HFF-Myc (cell line): ENCODE measurements around the gene SLC36A3.
A peak's percentile ranks its signal among the peaks of the same experiment; 100 is the strongest.
"Not testable (repeated sequence)": the region's sequence is repeated elsewhere in the genome, so short reads cannot be mapped to it uniquely, and the experiment has no call there.

ENCODE experiments used
- DNase-seq: peaks from one replicate; pipeline ENCODE4 v3.0.0-alpha.2; 2011; ENCODE audit warnings: low read depth; ENCODE audit errors: extremely low read depth
- H3K4me3 ChIP-seq: replicated peaks from 2 replicates; pipeline ENCODE4 v1.5.1; 2011; ENCODE audit warnings: low read depth, mild to moderate bottlenecking, control low read depth, low read length
- TF ChIP-seq, protein P1 (sequence below): IDR thresholded peaks from 2 replicates; pipeline ENCODE4 v1.5.1; 2012; ENCODE audit warnings: mild to moderate bottlenecking, low read depth, low read length, control low read depth; ENCODE audit errors: missing control alignments

The SLC36A3 gene

GRCh38 chr5:151310932-151311331 is 7.4 kb upstream of the SLC36A3 start:
- DNase-seq, result no peak
- H3K4me3 ChIP-seq, result no peak overlapping the region
- TF ChIP-seq, protein P1, sequence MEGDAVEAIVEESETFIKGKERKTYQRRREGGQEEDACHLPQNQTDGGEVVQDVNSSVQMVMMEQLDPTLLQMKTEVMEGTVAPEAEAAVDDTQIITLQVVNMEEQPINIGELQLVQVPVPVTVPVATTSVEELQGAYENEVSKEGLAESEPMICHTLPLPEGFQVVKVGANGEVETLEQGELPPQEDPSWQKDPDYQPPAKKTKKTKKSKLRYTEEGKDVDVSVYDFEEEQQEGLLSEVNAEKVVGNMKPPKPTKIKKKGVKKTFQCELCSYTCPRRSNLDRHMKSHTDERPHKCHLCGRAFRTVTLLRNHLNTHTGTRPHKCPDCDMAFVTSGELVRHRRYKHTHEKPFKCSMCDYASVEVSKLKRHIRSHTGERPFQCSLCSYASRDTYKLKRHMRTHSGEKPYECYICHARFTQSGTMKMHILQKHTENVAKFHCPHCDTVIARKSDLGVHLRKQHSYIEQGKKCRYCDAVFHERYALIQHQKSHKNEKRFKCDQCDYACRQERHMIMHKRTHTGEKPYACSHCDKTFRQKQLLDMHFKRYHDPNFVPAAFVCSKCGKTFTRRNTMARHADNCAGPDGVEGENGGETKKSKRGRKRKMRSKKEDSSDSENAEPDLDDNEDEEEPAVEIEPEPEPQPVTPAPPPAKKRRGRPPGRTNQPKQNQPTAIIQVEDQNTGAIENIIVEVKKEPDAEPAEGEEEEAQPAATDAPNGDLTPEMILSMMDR, result no peak

DNA sequence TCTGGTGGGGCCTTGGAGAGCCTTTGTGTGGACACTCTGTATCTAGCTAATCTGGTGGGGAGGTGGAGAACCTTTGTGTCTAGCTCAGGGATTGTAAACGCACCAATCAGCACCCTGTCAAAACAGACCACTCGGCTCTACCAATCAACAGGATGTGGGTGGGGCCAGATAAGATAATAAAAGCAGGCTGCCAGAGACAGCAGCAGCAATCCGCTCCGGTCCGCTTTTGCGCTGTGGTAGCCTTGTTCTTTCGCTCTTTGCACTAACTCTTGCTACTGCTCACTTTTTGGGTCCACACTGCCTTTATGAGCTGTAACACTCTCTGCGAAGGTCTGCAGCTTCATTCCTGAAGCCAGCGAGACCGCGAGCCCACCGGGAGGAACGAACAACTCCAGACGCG is 6.3 kb upstream of the SLC36A3 start:
- not testable (repeated sequence) for DNase-seq, H3K4me3 ChIP-seq

DNA sequence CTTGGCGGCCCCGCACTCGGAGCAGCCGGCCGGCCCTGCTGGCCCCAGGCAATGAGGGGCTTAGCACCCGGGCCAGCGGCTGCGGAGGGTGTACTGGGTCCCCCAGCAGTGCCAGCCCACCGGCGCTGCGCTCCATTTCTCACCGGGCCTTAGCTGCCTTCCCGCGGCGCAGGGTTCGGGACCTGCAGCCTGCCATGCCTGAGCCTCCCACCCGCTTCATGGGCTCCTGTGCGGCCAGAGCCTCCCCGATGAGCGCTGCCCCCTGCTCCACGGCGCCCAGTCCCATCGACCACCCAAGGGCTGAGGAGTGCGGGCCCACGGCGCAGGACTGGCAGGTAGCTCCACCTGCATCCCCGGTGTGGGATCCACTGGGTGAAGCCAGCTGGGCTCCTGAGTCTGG is 5.7 kb upstream of the SLC36A3 start:
- DNase-seq, H3K4me3 ChIP-seq: not testable (repeated sequence)

DNA sequence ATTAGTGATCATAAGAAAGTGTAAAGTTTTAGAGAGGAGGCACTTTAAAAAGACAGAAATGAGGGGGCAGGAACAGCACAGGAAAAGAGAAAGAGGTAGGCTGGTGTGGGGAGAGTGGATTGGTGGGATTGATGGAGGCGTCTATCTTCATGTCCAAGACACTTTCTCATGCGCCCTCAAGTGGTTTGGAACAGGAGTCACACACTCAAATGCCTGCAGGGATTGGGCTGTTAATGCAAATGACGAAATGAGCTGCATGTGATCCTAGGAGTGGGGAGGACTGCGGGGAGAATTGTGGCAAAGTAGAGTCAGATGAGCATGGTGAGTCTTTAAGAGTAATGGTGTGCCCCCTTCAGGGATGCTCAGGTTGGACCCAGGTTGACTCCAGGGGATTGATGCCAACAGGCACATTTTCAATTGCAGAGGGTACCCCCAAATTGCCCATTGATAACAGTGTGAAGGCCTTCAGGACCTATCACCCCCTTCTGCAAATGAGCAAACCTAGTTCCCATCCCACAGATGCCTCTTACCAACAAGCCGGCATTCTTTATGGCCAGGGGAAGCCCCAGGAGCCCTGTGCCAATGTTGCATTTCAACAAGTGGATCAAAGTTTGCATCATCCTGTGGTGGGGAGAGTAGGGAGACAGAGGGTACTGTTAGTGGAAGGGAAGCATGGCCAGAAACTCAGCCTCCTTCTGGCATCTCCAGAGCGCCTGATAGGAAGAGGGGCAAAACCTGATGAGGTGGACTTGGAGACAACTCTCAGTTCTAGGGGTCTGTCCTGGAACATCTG is 5.3 kb downstream of the SLC36A3 start:
- H3K4me3 ChIP-seq, result no peak overlapping the region
- TF ChIP-seq, protein P1, result peak; percentile 36
- DNase-seq, result no peak

- TF ChIP-seq, protein P1, result no peak
- DNase-seq, result no peak
- no peak overlapping the region for H3K4me3 ChIP-seq
Observed at GRCh38 chr5:151296974-151297373, 6.6 kb downstream of the SLC36A3 start.

DNA sequence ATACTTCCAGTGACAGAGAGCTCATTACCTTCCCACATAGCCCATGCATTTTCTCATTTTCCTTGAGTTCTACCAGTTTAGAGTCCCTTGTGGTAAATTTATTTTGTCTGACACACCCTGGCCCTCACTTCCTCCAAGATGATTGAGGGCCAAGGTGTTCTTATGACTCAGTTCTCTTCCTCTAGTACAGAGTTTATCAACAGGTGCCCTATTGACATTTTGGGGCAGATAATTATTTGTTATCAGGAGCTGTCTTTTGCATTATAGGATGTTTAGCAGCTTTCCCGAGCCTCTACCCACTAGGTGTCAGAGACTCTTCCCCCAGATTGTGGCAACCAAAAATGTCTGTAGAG is 7.1 kb downstream of the SLC36A3 start:
- H3K4me3 ChIP-seq, result no peak overlapping the region
- TF ChIP-seq, protein P1, result no peak

DNA sequence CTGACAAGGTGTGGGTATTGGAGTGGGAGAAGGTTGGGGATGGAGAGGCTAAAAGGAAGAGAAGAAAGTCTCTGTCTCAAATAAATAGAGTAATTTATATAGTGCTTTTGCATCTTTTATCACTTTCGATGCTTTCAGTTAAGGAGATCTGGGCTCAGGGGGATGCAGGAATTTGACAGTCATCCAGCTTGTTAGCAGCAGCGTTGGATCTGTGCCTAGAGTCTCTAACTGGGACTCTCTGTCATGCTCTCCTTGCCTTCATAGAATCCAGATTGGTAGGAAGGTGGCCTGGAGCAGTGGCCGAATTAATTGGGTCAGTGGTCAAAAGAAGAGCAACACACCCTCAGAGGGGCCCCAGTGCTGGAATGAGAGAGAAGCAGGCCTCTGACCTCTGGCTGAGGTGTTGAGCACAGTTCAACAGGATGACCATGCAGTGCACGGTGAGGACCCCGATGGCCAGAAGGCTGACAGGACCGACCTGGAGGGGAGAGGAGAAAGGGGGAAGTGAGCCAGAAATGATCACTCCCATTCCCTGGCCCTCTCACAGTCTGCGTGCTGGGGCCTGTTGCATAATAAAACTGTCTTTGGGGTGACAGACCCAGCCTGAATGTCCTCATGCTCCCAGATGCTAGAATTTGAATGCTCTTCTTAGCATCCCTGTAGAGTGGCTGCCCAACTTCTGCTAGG is 7.6 kb downstream of the SLC36A3 start:
- DNase-seq, result no peak

More for the DNA sequence above, 7.1 kb downstream of the SLC36A3 start:
- no peak for DNase-seq

More for the DNA sequence above, 7.6 kb downstream of the SLC36A3 start:
- TF ChIP-seq, protein P1, result no peak
- H3K4me3 ChIP-seq, result no peak overlapping the region
